ENCODE data around the gene ZFR2.

ZFR2 gene

DNA sequence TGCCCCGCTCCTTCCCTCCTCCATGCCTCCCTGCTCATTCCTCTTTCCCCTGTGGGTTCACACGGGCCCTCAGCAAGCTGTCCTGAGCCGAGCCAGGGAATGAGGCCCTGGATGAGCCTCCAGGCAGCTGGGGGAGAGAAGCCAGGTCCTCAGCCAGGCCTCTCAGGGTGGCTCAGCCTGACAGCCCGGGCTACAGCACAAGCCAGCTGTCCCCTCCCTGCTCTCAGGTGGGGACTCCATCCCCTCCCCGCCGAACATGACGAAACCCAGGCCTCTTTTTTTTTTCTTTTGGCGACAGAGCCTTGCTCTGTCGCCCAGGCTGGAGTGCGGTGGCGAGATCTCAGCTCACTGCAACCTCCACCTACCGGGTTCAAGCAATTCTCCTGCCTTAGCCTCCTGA, 42.7 kb downstream of the ZFR2 start:
- ATAC-seq = no peak
- TF ChIP-seq BACH2 (CRISPR knock-in tag; IDR thresholded peaks at IDR 0.05; ENCODE audit: borderline replicate concordance) (no peak), GLIS3 (CRISPR knock-in tag; IDR thresholded peaks at IDR 0.05) (no peak), ZNF565 (CRISPR knock-in tag; conservative IDR thresholded peaks at IDR 0.05; ENCODE audit: low read depth) (no peak)

DNA sequence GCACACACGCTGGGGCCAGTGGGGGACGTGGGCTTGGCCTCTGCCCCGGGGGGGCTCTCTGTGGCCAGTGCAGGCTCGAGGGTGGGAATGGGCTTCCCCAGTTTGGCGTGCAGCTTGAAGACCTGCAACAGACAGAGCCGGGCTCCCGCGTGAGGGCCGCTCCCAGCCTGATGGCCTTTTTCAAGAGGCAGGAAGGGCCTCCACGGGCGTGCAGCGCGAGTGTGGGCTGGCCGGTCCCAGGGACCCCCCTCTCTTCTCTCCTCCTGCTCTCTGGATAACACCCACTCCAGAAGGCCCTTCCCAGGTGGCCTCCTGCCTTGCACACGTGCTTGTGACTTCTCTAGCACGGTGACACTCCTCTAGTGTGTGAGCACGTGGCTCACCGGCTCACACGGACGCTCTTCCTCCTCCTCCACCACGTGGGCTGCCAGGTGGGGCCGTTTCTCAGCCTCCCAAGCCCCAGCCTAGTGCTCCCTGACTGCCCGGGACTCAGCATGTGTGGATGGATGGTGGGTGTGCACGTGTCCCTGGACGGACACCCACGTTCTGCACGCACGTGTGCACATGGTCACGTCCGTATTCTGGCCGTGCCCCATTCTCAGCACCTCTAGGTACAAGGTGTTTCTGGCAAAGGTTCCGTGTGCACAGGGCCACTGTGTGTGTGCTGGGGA, 43.4 kb downstream of the ZFR2 start:
- TF ChIP-seq, protein P1, sequence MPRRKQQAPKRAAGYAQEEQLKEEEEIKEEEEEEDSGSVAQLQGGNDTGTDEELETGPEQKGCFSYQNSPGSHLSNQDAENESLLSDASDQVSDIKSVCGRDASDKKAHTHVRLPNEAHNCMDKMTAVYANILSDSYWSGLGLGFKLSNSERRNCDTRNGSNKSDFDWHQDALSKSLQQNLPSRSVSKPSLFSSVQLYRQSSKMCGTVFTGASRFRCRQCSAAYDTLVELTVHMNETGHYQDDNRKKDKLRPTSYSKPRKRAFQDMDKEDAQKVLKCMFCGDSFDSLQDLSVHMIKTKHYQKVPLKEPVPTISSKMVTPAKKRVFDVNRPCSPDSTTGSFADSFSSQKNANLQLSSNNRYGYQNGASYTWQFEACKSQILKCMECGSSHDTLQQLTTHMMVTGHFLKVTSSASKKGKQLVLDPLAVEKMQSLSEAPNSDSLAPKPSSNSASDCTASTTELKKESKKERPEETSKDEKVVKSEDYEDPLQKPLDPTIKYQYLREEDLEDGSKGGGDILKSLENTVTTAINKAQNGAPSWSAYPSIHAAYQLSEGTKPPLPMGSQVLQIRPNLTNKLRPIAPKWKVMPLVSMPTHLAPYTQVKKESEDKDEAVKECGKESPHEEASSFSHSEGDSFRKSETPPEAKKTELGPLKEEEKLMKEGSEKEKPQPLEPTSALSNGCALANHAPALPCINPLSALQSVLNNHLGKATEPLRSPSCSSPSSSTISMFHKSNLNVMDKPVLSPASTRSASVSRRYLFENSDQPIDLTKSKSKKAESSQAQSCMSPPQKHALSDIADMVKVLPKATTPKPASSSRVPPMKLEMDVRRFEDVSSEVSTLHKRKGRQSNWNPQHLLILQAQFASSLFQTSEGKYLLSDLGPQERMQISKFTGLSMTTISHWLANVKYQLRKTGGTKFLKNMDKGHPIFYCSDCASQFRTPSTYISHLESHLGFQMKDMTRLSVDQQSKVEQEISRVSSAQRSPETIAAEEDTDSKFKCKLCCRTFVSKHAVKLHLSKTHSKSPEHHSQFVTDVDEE (CRISPR knock-in tag; IDR thresholded peaks at IDR 0.05) = no peak
- TF ChIP-seq, protein P2, sequence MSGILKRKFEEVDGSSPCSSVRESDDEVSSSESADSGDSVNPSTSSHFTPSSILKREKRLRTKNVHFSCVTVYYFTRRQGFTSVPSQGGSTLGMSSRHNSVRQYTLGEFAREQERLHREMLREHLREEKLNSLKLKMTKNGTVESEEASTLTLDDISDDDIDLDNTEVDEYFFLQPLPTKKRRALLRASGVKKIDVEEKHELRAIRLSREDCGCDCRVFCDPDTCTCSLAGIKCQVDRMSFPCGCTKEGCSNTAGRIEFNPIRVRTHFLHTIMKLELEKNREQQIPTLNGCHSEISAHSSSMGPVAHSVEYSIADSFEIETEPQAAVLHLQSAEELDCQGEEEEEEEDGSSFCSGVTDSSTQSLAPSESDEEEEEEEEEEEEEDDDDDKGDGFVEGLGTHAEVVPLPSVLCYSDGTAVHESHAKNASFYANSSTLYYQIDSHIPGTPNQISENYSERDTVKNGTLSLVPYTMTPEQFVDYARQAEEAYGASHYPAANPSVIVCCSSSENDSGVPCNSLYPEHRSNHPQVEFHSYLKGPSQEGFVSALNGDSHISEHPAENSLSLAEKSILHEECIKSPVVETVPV (CRISPR knock-in tag; IDR thresholded peaks at IDR 0.05) = no peak
- TF ChIP-seq, protein P3, sequence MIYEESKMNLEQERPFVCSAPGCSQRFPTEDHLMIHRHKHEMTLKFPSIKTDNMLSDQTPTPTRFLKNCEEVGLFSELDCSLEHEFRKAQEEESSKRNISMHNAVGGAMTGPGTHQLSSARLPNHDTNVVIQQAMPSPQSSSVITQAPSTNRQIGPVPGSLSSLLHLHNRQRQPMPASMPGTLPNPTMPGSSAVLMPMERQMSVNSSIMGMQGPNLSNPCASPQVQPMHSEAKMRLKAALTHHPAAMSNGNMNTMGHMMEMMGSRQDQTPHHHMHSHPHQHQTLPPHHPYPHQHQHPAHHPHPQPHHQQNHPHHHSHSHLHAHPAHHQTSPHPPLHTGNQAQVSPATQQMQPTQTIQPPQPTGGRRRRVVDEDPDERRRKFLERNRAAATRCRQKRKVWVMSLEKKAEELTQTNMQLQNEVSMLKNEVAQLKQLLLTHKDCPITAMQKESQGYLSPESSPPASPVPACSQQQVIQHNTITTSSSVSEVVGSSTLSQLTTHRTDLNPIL (CRISPR knock-in tag; IDR thresholded peaks at IDR 0.05; ENCODE audit: low read depth) = no peak
- TF ChIP-seq, protein P4, sequence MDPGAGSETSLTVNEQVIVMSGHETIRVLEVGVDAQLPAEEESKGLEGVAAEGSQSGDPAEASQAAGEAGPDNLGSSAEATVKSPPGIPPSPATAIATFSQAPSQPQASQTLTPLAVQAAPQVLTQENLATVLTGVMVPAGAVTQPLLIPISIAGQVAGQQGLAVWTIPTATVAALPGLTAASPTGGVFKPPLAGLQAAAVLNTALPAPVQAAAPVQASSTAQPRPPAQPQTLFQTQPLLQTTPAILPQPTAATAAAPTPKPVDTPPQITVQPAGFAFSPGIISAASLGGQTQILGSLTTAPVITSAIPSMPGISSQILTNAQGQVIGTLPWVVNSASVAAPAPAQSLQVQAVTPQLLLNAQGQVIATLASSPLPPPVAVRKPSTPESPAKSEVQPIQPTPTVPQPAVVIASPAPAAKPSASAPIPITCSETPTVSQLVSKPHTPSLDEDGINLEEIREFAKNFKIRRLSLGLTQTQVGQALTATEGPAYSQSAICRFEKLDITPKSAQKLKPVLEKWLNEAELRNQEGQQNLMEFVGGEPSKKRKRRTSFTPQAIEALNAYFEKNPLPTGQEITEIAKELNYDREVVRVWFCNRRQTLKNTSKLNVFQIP (CRISPR knock-in tag; IDR thresholded peaks at IDR 0.05; ENCODE audit: borderline replicate concordance, low read depth) = no peak
- TF ChIP-seq ZFP30 (CRISPR knock-in tag; IDR thresholded peaks at IDR 0.05) = no peak
- TF ChIP-seq BACH2 (CRISPR knock-in tag; IDR thresholded peaks at IDR 0.05; ENCODE audit: borderline replicate concordance) = no peak
- no peak for TF ChIP-seq ZNF565 (CRISPR knock-in tag; conservative IDR thresholded peaks at IDR 0.05; ENCODE audit: low read depth)
- TF ChIP-seq CSDC2 (CRISPR knock-in tag; IDR thresholded peaks at IDR 0.05) = no peak
- TF ChIP-seq ESRRG (CRISPR knock-in tag; IDR thresholded peaks at IDR 0.05) = no peak
- TF ChIP-seq TOX (CRISPR knock-in tag; IDR thresholded peaks at IDR 0.05; ENCODE audit: borderline replicate concordance) = no peak
- TF ChIP-seq RARB (CRISPR knock-in tag; IDR thresholded peaks at IDR 0.05) = no peak
- no peak for TF ChIP-seq ISL1 (CRISPR knock-in tag; IDR thresholded peaks at IDR 0.05)
- no peak for TF ChIP-seq ARNTL (CRISPR knock-in tag; IDR thresholded peaks at IDR 0.05; ENCODE audit: borderline replicate concordance, low read depth)
- TF ChIP-seq, protein P5, sequence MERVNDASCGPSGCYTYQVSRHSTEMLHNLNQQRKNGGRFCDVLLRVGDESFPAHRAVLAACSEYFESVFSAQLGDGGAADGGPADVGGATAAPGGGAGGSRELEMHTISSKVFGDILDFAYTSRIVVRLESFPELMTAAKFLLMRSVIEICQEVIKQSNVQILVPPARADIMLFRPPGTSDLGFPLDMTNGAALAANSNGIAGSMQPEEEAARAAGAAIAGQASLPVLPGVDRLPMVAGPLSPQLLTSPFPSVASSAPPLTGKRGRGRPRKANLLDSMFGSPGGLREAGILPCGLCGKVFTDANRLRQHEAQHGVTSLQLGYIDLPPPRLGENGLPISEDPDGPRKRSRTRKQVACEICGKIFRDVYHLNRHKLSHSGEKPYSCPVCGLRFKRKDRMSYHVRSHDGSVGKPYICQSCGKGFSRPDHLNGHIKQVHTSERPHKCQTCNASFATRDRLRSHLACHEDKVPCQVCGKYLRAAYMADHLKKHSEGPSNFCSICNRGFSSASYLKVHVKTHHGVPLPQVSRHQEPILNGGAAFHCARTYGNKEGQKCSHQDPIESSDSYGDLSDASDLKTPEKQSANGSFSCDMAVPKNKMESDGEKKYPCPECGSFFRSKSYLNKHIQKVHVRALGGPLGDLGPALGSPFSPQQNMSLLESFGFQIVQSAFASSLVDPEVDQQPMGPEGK (CRISPR knock-in tag; IDR thresholded peaks at IDR 0.05; ENCODE audit: borderline replicate concordance) = no peak
- no peak for TF ChIP-seq OSR1 (CRISPR knock-in tag; IDR thresholded peaks at IDR 0.05)
- TF ChIP-seq ZNF8 (CRISPR knock-in tag; IDR thresholded peaks at IDR 0.05) = no peak
- TF ChIP-seq SNAI2 (CRISPR knock-in tag; IDR thresholded peaks at IDR 0.05) = no peak
- ATAC-seq = no peak

DNA sequence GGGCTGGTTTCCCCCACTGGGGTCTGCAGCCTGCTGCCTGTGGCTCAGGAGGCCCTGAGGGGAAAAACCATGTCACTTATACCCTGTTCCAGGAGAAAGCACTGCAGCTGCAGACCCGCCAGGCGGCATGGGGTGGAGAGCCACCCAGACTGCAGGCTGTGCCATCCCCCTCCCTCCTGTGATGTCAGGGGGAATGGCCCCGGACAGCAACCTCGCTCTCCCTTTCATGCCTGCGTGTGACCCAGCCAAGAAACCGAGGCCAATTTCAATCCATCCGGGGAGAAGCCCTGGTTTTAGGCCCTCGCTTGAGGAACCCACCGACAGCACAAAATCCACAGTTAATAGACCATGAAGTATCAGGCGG, 45.5 kb downstream of the ZFR2 start:
- ATAC-seq = no peak
- TF ChIP-seq ZC3H10 (CRISPR knock-in tag; IDR thresholded peaks at IDR 0.05) = no peak
- TF ChIP-seq ZFP3 (CRISPR knock-in tag; IDR thresholded peaks at IDR 0.05) = no peak
- TF ChIP-seq ISL1 (CRISPR knock-in tag; IDR thresholded peaks at IDR 0.05) = no peak
- no peak for TF ChIP-seq GLIS3 (CRISPR knock-in tag; IDR thresholded peaks at IDR 0.05)
- TF ChIP-seq, protein P5 (CRISPR knock-in tag; IDR thresholded peaks at IDR 0.05; ENCODE audit: borderline replicate concordance) = no peak
- TF ChIP-seq ZNF8 (CRISPR knock-in tag; IDR thresholded peaks at IDR 0.05) = no peak
- no peak for TF ChIP-seq ARNTL (CRISPR knock-in tag; IDR thresholded peaks at IDR 0.05; ENCODE audit: borderline replicate concordance, low read depth)
- TF ChIP-seq ZNF70 (CRISPR knock-in tag; IDR thresholded peaks at IDR 0.05) = no peak
- no peak for TF ChIP-seq TCF4 (CRISPR knock-in tag; IDR thresholded peaks at IDR 0.05; ENCODE audit: borderline replicate concordance)
- TF ChIP-seq, protein P1 (CRISPR knock-in tag; IDR thresholded peaks at IDR 0.05) = no peak

Data from SK-N-SH treated with all-trans-retinoic acid at 6 μM for 48 hours (cell line).